ENCODE results near the gene ZBTB11. TPM values are rescaled to one million over a fixed set of nuclear protein-coding genes. Genes with fewer than 3 reads are reported as not detected.
"Not testable (repeated sequence)": the region's sequence is repeated elsewhere in the genome, so short reads cannot be mapped to it uniquely, and the experiment has no call there.

The ZBTB11 gene
- total RNA-seq, 3 donors from 2014 or later (not counting 1 experiment from before 2014, with no cell fraction given) = 72.0 to 90.9 (median 83.5) TPM

DNA sequence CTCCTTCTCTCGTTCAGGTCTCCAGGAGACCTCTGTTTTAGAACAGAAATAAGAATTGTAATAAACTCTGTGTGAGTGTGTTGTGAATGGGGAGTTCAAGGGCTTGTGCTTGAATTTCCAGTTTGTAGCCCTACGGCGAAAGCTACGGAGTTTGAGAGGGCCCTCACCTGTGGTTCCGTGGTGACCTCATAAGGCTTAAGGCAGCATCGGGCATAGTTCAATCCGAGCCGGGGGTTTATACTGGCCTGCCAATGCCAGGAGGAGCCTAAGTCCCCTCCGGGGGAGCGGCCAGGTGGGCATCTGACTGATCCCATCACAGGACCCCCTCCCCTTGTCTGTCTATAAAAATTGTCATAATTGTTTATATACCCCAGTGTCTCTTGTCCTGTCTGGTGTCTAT is 43.7 kb downstream of the ZBTB11 start:
- DNase-seq (no peak), ATAC-seq (no peak)
- TF ChIP-seq, protein P1, sequence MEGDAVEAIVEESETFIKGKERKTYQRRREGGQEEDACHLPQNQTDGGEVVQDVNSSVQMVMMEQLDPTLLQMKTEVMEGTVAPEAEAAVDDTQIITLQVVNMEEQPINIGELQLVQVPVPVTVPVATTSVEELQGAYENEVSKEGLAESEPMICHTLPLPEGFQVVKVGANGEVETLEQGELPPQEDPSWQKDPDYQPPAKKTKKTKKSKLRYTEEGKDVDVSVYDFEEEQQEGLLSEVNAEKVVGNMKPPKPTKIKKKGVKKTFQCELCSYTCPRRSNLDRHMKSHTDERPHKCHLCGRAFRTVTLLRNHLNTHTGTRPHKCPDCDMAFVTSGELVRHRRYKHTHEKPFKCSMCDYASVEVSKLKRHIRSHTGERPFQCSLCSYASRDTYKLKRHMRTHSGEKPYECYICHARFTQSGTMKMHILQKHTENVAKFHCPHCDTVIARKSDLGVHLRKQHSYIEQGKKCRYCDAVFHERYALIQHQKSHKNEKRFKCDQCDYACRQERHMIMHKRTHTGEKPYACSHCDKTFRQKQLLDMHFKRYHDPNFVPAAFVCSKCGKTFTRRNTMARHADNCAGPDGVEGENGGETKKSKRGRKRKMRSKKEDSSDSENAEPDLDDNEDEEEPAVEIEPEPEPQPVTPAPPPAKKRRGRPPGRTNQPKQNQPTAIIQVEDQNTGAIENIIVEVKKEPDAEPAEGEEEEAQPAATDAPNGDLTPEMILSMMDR (IDR thresholded peaks at IDR 0.05) = no peak
- intact Hi-C loops (cut with micrococcal nuclease) = loop anchor here (10.0 kb wide), 1 partner anchor 558 kb away; no protein-coding TSS in a partner anchor
- Histone ChIP-seq H3K27me3 (ENCODE audit: control insufficient read depth, insufficient read depth, low read length) (no peaks in the 10 kb centered on the region), H3K36me3 (ENCODE audit: control insufficient read depth, insufficient read depth, low read length) (no peaks in the 10 kb centered on the region), H3K4me3 (ENCODE audit: low read length) (no peak overlapping the region), H3K4me1 (ENCODE audit: control insufficient read depth, insufficient read depth, low read length) (peaks cover 9% of the 10 kb centered on the region), H3K9me3 (ENCODE audit: control insufficient read depth, insufficient read depth, low read length) (no peaks in the 10 kb centered on the region), H3K27ac (ENCODE audit: low read length) (no peak overlapping the region)
- H3K4me3 Mint-ChIP-seq = no peak overlapping the region
- H3K27ac Mint-ChIP-seq = no peak overlapping the region
- 97% methylated on average over 9 of the region's 10 CpGs for WGBS (ENCODE audit: insufficient coverage)
- H3K4me1 Mint-ChIP-seq = no peaks in the 10 kb centered on the region
- no peaks in the 10 kb centered on the region for H3K27me3 Mint-ChIP-seq (ENCODE audit: low read depth in 2 of 2)
- no peaks in the 10 kb centered on the region for H3K9me3 Mint-ChIP-seq
- H3K36me3 Mint-ChIP-seq = no peaks in the 10 kb centered on the region

DNA sequence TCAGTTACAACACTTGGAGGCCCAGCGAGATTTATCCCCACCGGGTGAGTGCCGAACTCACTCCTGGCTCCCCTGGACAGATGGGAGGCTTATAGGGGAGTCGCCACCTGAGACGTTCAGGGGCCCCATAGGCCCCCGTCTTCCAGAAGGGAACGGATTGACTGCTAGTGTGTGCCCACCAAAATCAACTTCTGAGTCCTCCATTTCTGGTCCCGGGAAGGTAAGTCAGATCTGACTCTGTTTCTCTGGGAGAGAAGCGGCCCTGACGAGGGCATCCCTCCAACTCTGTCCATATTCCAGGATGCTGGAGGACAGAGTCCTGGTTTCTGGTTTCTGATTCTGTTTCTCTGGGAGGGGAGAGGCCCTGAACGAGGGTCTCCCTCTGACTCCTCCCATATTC is 44.3 kb downstream of the ZBTB11 start:
- Histone ChIP-seq H3K36me3 (ENCODE audit: control insufficient read depth, insufficient read depth, low read length) (no peaks in the 10 kb centered on the region), H3K4me1 (ENCODE audit: control insufficient read depth, insufficient read depth, low read length) (peaks cover 9% of the 10 kb centered on the region), H3K9me3 (ENCODE audit: control insufficient read depth, insufficient read depth, low read length) (no peaks in the 10 kb centered on the region), H3K27ac (ENCODE audit: low read length) (no peak overlapping the region), H3K4me3 (ENCODE audit: low read length) (no peak overlapping the region), H3K27me3 (ENCODE audit: control insufficient read depth, insufficient read depth, low read length) (no peaks in the 10 kb centered on the region)
- no peak for DNase-seq
- no peaks in the 10 kb centered on the region for H3K27me3 Mint-ChIP-seq (ENCODE audit: low read depth in 2 of 2)
- H3K4me3 Mint-ChIP-seq = no peak overlapping the region
- H3K27ac Mint-ChIP-seq = no peak overlapping the region
- 91% methylated on average over 10 of the region's 11 CpGs for WGBS (ENCODE audit: insufficient coverage)
- no peaks in the 10 kb centered on the region for H3K4me1 Mint-ChIP-seq
- TF ChIP-seq, protein P1 (IDR thresholded peaks at IDR 0.05) = no peak
- H3K9me3 Mint-ChIP-seq = no peaks in the 10 kb centered on the region
- intact Hi-C loops (cut with micrococcal nuclease) = loop anchor here (10.0 kb wide), 1 partner anchor 558 kb away; no protein-coding TSS in a partner anchor
- no peak for ATAC-seq
- no peaks in the 10 kb centered on the region for H3K36me3 Mint-ChIP-seq

DNA sequence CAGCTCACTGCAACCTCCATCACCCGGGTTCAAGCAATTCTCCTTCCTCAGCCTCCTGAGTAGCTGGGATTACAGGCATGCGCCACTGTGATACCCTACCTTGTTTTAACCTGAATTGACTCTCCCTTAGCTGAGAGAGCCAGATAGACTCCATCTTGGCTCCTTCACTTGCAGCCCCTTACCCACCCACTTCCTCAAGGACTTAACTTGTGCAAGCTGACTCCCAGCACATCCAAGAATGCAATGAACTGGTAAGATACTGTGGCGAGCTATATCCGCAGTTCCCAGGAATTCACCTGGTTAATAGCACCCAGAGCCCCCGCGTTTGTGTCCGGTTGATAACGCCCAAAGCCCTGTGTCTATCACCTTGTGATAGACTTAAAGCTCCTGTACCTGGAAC is 45.0 kb downstream of the ZBTB11 start:
- intact Hi-C loops (cut with micrococcal nuclease) = loop anchor here (10.0 kb wide), 1 partner anchor 557 kb away; no protein-coding TSS in a partner anchor
- H3K36me3 ChIP-seq (ENCODE audit: control insufficient read depth, insufficient read depth, low read length); H3K27me3 ChIP-seq (ENCODE audit: control insufficient read depth, insufficient read depth, low read length); H3K4me3 ChIP-seq (ENCODE audit: low read length); H3K9me3 Mint-ChIP-seq; H3K36me3 Mint-ChIP-seq; DNase-seq; H3K27me3 Mint-ChIP-seq (ENCODE audit: low read depth in 2 of 2); H3K4me3 Mint-ChIP-seq; H3K4me1 Mint-ChIP-seq; H3K27ac Mint-ChIP-seq; H3K9me3 ChIP-seq (ENCODE audit: control insufficient read depth, insufficient read depth, low read length); H3K27ac ChIP-seq (ENCODE audit: low read length); H3K4me1 ChIP-seq (ENCODE audit: control insufficient read depth, insufficient read depth, low read length); ATAC-seq: not testable (repeated sequence)
- WGBS (ENCODE audit: insufficient coverage) = 96% methylated on average over 8 of the region's 8 CpGs

DNA sequence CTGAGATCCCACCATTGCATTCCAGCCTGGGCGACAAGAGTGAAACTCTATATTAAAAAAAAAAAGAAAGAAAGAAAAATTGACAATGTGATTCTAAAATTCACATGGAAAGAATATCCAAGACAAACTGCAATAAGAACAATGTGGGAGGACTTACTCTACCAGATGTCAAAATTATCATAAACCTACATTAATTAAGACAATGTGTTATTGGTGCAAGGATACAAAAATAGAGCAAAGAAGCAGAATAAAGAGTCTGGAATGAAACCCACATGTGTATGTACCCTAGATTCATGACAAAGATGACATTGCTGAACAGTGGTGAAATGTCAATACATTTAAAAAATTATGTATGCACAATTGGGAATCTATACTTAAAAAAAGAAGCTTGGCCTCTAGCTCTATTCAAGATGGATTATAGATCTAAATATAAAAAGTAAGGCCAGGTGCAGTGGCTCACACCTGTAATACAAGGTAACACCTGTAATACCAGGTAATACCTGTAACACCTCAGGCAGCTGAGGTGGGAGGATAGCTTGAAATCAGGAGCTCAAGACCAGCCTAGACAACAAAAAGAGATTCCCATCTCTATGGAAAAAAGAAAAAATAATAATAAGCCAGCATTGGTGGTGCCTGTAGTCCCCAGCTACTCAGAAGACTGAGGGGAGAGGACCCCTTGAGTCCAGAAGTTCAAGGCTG is 45.7 kb downstream of the ZBTB11 start:
- Histone ChIP-seq H3K9me3 (ENCODE audit: control insufficient read depth, insufficient read depth, low read length) (no peaks in the 10 kb centered on the region), H3K27me3 (ENCODE audit: control insufficient read depth, insufficient read depth, low read length) (no peaks in the 10 kb centered on the region), H3K4me3 (ENCODE audit: low read length) (no peak overlapping the region), H3K27ac (ENCODE audit: low read length) (no peak overlapping the region), H3K36me3 (ENCODE audit: control insufficient read depth, insufficient read depth, low read length) (no peaks in the 10 kb centered on the region), H3K4me1 (ENCODE audit: control insufficient read depth, insufficient read depth, low read length) (peaks cover 6% of the 10 kb centered on the region)
- no peak for ATAC-seq
- Mint-ChIP-seq H3K36me3 (no peaks in the 10 kb centered on the region), H3K4me1 (no peaks in the 10 kb centered on the region), H3K27me3 (ENCODE audit: low read depth in 2 of 2) (no peaks in the 10 kb centered on the region), H3K27ac (no peak overlapping the region), H3K4me3 (no peak overlapping the region), H3K9me3 (no peaks in the 10 kb centered on the region)
- DNase-seq = no peak
- no CpG with 5 or more reads among the region's 1 CpG for WGBS (ENCODE audit: insufficient coverage)
- TF ChIP-seq, protein P1 (IDR thresholded peaks at IDR 0.05) = no peak
- intact Hi-C loops (cut with micrococcal nuclease) = loop anchor here (10.0 kb wide), 1 partner anchor 556 kb away; no protein-coding TSS in a partner anchor

All from natural killer cell (primary cell).